ENCODE results near the gene DDB1. TPM values are rescaled to one million over a fixed set of nuclear protein-coding genes. Genes with fewer than 3 reads are reported as not detected.

Gene DDB1
- total RNA-seq, 2 donors from 2014 or later: 118 to 133 TPM

DNA sequence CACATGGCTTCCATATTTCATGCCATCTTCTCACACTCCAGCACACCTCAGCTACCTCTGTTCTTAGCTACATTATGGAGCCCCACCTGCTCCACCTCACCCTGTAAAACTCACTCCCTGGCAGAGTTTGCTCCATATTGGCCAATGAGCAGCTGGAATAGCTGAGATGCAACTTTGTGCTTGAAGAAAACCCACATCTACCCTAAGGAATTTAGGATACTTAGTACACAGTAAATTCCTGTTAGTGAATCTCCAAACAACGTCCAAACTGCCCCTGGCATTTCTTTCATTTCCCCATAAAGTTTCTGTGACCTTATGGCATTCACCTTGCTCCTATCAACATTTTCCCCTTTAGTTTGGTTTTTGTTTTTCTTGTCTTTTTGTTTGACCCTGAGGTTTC, 35.6 kb downstream of the DDB1 start:
- peak overlapping the region in 1 of 2 donors; percentile 12 for H3K27ac ChIP-seq

DNA sequence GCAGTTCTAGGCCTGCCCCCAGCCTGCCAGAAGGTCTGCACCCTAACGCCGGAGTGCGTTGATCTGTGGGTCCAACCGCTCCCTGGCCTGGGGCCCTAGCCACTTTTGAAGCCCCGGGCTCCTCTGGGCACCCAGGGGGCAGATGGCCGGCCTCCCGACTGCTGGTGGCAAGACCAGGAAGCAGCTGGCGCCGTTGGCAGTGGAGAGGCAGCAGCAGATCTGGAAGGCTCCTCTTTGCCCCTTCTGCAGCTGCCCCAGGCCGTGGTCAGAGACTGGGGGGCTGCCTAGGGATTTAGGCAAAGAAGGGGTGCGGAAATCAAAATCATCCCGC, 37.3 kb downstream of the DDB1 start:
- peak overlapping the region in 1 of 2 donors; percentile 64 for H3K27ac ChIP-seq
- peaks cover 14% of the 10 kb centered on the region for H3K36me3 ChIP-seq
- DNase-seq (ENCODE audit: low spot score): no peak
- H3K4me3 ChIP-seq: peak overlapping the region in 1 of 2 donors; percentile 69
- H3K4me1 ChIP-seq: peaks cover 0 to 44% of the 10 kb centered on the region in 2 donors
- no peaks in the 10 kb centered on the region for H3K9me3 ChIP-seq
- TF ChIP-seq, protein P1, sequence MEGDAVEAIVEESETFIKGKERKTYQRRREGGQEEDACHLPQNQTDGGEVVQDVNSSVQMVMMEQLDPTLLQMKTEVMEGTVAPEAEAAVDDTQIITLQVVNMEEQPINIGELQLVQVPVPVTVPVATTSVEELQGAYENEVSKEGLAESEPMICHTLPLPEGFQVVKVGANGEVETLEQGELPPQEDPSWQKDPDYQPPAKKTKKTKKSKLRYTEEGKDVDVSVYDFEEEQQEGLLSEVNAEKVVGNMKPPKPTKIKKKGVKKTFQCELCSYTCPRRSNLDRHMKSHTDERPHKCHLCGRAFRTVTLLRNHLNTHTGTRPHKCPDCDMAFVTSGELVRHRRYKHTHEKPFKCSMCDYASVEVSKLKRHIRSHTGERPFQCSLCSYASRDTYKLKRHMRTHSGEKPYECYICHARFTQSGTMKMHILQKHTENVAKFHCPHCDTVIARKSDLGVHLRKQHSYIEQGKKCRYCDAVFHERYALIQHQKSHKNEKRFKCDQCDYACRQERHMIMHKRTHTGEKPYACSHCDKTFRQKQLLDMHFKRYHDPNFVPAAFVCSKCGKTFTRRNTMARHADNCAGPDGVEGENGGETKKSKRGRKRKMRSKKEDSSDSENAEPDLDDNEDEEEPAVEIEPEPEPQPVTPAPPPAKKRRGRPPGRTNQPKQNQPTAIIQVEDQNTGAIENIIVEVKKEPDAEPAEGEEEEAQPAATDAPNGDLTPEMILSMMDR (IDR thresholded peaks at IDR 0.05): no peak
- no peaks in the 10 kb centered on the region for H3K27me3 ChIP-seq

More for the DNA sequence above, 35.6 kb downstream of the DDB1 start:
- TF ChIP-seq, protein P1 (IDR thresholded peaks at IDR 0.05): no peak
- Histone ChIP-seq H3K36me3 (peaks cover 32% of the 10 kb centered on the region), H3K4me1 (peaks cover 0 to 44% of the 10 kb centered on the region in 2 donors), H3K9me3 (no peaks in the 10 kb centered on the region), H3K27me3 (no peaks in the 10 kb centered on the region), H3K4me3 (no peak overlapping the region)
- no peak for DNase-seq (ENCODE audit: low spot score)

DNA sequence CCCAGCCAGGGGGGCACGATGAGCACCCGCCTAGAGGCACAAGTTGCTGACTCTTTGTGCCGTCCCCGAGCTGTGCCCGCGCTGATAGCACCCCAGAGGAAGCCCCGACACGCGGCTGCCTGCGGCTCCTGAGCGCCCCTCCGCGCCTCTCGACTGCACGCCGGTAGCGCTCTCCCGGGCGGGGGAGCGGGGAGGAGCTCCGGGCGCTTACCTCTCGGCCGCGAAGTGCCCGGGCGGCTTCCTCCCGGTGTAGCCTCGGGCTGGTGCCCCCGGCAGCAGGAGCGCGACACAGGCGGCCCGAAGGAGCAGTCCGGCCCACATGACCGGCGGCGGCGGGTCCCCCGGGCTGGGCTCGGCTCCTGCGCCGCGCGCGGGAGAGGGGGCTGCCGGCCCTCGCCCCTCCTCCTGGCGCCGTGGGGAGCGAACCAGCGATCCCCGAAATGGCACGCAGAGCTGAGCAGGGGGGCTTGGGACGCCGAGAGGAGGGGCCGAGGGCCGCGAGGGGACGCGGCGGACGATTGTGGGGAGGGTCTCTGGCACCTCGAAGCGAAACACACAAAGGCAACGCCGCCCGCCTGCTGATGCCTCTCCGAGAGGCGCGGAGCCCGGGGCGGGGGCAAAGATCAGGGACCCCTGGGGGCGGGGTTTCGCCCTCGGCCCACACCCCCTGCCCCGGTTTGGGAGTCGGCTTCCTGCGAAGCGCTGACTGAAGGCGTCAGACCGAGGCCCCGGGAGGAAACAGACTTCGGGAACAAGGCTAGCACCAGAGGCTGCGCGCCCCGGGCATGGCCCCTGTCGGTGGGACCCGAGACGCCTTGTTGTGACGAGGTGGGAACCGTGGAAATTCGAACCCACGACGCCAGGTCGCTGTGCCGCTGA, 37.9 kb downstream of the DDB1 start, which contains the start of gene VWCE:
Gene VWCE, minus strand, starts transcription at position 600 of the 879 bp plus-strand sequence. Its CDS starts 279 bp downstream, at position 321.
- Histone ChIP-seq H3K36me3 (peaks cover 8% of the 10 kb centered on the region), H3K9me3 (no peaks in the 10 kb centered on the region), H3K27ac (peak within 1 kb of the TSS in 1 of 2 donors; percentile 64), H3K4me3 (peak within 1 kb of the TSS; percentile 42 to 69), H3K4me1 (peaks cover 0 to 44% of the 10 kb centered on the region in 2 donors), H3K27me3 (no peaks in the 10 kb centered on the region)
- no peak for DNase-seq (ENCODE audit: low spot score)
- TF ChIP-seq, protein P1 (IDR thresholded peaks at IDR 0.05): peak in 1 of 2 donors; percentile 30

DNA sequence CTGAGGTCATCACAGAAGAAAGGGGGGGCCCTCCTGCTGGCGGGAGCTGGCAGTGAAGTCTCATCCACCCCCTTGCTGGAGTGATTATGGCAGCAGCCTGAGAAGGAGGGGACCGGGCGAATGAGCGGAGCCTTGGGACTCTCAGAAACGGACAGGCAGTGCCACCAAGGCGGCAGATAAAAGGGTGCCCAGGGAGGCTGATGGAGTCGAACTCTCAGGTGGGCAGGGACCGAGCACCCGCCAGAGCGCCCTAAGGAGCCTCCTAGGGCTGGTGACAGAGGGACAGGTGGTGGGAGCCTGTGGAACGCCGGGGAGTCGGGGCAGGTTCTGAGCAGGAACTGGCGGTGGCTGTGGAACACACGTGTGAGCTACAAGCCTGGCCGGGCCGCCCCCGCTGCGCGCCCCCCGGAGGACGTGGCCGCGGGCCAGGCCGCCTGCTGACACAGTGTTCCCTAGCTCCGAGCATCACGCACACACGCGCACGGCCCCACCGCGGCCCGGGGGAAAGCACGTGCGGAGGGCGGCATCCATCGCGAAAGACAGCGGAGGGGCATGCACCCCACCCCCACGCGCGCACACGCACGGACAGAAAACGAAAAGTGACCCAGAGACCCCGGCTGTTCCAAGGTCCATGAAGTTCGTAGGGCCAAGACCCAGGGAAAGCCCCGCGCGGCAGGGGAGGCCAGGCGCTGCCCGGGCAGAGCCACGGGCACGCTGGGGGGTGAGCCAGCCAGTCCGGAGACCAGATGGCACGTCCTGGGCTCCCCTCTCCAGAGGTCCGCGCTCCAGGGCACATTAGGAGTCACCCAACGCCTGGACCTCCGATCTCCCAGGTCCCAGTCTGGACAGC, 38.8 kb downstream of the DDB1 start:
- TF ChIP-seq, protein P1 (IDR thresholded peaks at IDR 0.05): no peak
- H3K4me3 ChIP-seq: peak overlapping the region; percentile 42 to 69
- H3K36me3 ChIP-seq: no peaks in the 10 kb centered on the region
- peak; percentile 62 for DNase-seq (ENCODE audit: low spot score)
- no peaks in the 10 kb centered on the region for H3K27me3 ChIP-seq
- peak overlapping the region in 1 of 2 donors; percentile 64 for H3K27ac ChIP-seq
- H3K4me1 ChIP-seq: peaks cover 0 to 44% of the 10 kb centered on the region in 2 donors
- H3K9me3 ChIP-seq: no peaks in the 10 kb centered on the region

DNA sequence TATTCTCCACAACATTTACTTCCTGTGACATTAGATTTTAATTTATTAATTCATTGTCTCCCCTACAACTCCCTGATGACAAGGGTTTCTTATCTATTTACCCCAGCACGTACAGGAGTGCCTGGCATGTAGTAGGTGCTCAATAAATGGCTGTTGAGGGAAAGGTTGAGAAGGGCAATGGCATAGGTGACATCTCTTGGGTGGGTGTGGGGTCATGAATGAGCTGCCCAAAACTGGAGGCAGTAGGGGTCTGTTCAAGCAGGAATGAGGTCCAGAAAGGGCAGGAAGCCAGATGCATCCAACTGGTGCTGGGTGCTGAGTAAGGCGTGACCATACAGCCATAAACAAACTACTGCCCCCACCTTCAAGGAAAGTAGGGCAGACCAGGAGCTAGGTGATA, 40.5 kb downstream of the DDB1 start:
- H3K4me1 ChIP-seq: peaks cover 0 to 28% of the 10 kb centered on the region in 2 donors
- DNase-seq (ENCODE audit: low spot score): no peak
- H3K27me3 ChIP-seq: no peaks in the 10 kb centered on the region
- no peak overlapping the region for H3K27ac ChIP-seq
- H3K9me3 ChIP-seq: no peaks in the 10 kb centered on the region
- TF ChIP-seq, protein P1 (IDR thresholded peaks at IDR 0.05): no peak
- H3K36me3 ChIP-seq: no peaks in the 10 kb centered on the region
- H3K4me3 ChIP-seq: no peak overlapping the region
